ENCODE measurements around the gene MYL4. TPM values are rescaled to one million over a fixed set of nuclear protein-coding genes. Genes with fewer than 3 reads are reported as not detected.

The MYL4 gene
- total and polyA plus RNA-seq, 4 donors: 0.49 to 9.0 (median 0.56) TPM

DNA sequence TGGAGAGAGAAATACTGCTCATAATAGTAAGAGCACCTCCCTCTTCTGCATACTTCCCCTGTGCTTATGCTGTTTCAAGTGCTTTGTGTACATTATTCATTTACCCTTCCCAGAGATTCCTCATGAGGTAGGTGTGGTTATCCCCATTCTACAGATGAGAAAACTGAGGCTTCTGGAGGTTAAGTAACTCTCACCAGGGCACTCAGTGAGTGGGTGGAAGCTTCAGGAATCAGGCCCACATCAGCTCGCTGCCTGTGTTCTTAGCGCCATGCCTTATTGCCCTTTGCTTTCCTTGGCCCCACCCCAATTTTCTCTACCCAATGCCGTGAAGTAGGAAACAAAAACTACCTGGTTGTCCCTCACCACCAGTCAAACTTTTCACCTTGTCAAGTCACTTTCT, 26.4 kb downstream of the MYL4 start:
- Histone ChIP-seq H3K36me3 (ENCODE audit: control insufficient read depth in 4 of 4, insufficient read depth in 4 of 4, low read length in 4 of 4) (no peaks in the 10 kb centered on the region), H3K27ac (ENCODE audit: low read depth in 1 of 2, low read length in 1 of 2) (no peak overlapping the region), H3K9ac (ENCODE audit: insufficient read depth in 1 of 2, low read length in 2 of 2) (no peak overlapping the region), H3K4me1 (ENCODE audit: control insufficient read depth in 5 of 5, insufficient read depth in 5 of 5, low read length in 5 of 5) (peaks cover 0 to 13% (median 7%) of the 10 kb centered on the region in 5 donors), H3K27me3 (ENCODE audit: control insufficient read depth in 3 of 3, insufficient read depth in 3 of 3, low read length in 2 of 3) (peaks cover 0 to 4% (median 0%) of the 10 kb centered on the region in 3 donors), H3K4me3 (no peak overlapping the region), H3K9me3 (ENCODE audit: control insufficient read depth in 4 of 4, insufficient read depth in 3 of 4, low read length in 3 of 4) (no peaks in the 10 kb centered on the region)
- ATAC-seq (ENCODE audit: insufficient read depth, low FRiP score) (no peak), DNase-seq (no peak)
- 91% methylated on average over 3 of the region's 3 CpGs for WGBS, 2 donors
- no peak for TF ChIP-seq CTCF (IDR thresholded peaks at IDR 0.05; ENCODE audit: control extremely low read depth, extremely low read depth)

DNA sequence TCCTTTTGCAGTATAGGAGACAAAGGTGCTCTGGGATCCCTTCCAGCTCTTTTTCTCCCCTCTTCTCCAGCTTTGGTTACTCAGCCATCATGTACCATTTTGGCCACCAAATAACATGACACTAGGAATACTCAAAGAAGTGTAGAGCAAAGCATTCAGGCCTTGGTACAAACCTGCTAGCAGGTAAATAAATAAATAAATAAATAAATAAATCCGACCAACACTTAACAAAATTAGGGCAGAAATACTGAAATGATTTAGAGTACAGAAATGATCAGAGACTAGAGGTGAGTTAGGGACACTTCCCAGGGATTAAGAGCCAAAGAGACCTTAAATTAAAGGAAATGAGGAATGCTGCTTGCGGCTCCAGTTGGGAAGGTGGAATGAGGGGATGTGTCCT, 26.8 kb downstream of the MYL4 start:
- no peaks in the 10 kb centered on the region for H3K9me3 ChIP-seq (ENCODE audit: control insufficient read depth in 4 of 4, insufficient read depth in 3 of 4, low read length in 3 of 4)
- no peak overlapping the region for H3K27ac ChIP-seq (ENCODE audit: low read depth in 1 of 2, low read length in 1 of 2)
- ATAC-seq (ENCODE audit: insufficient read depth, low FRiP score) (no peak), DNase-seq (no peak)
- H3K4me1 ChIP-seq (ENCODE audit: control insufficient read depth in 5 of 5, insufficient read depth in 5 of 5, low read length in 5 of 5): peaks cover 0 to 17% (median 9%) of the 10 kb centered on the region in 5 donors
- H3K36me3 ChIP-seq (ENCODE audit: control insufficient read depth in 4 of 4, insufficient read depth in 4 of 4, low read length in 4 of 4): no peaks in the 10 kb centered on the region
- TF ChIP-seq CTCF (IDR thresholded peaks at IDR 0.05; ENCODE audit: control extremely low read depth, extremely low read depth): no peak
- H3K9ac ChIP-seq (ENCODE audit: insufficient read depth in 1 of 2, low read length in 2 of 2): no peak overlapping the region
- H3K27me3 ChIP-seq (ENCODE audit: control insufficient read depth in 3 of 3, insufficient read depth in 3 of 3, low read length in 2 of 3): peaks cover 0 to 1% (median 0%) of the 10 kb centered on the region in 3 donors
- WGBS, 2 donors: 97% methylated on average over 2 of the region's 2 CpGs
- no peak overlapping the region for H3K4me3 ChIP-seq

GRCh38 chr17:47237841-47238240, 28.7 kb downstream of the MYL4 start:
- TF ChIP-seq CTCF (IDR thresholded peaks at IDR 0.05; ENCODE audit: control extremely low read depth, extremely low read depth): no peak
- no peaks in the 10 kb centered on the region for H3K9me3 ChIP-seq (ENCODE audit: control insufficient read depth in 4 of 4, insufficient read depth in 3 of 4, low read length in 3 of 4)
- 95% methylated on average over 7 of the region's 7 CpGs for WGBS, 2 donors
- H3K27ac ChIP-seq (ENCODE audit: low read depth in 1 of 2, low read length in 1 of 2): no peak overlapping the region
- no peak overlapping the region for H3K4me3 ChIP-seq
- no peaks in the 10 kb centered on the region for H3K36me3 ChIP-seq (ENCODE audit: control insufficient read depth in 4 of 4, insufficient read depth in 4 of 4, low read length in 4 of 4)
- no peaks in the 10 kb centered on the region for H3K27me3 ChIP-seq (ENCODE audit: control insufficient read depth in 3 of 3, insufficient read depth in 3 of 3, low read length in 2 of 3)
- DNase-seq (no peak), ATAC-seq (ENCODE audit: insufficient read depth, low FRiP score) (no peak)
- H3K4me1 ChIP-seq (ENCODE audit: control insufficient read depth in 5 of 5, insufficient read depth in 5 of 5, low read length in 5 of 5): peaks cover 0 to 18% (median 9%) of the 10 kb centered on the region in 5 donors
- no peak overlapping the region for H3K9ac ChIP-seq (ENCODE audit: insufficient read depth in 1 of 2, low read length in 2 of 2)

Measured in lung (tissue), 12 donors.